HG02870 (cell line): ENCODE measurements around the gene KIR2DL1.
"Not testable (repeated sequence)": the region's sequence is repeated elsewhere in the genome, so short reads cannot be mapped to it uniquely, and the experiment has no call there.

Experiments
- ATAC-seq: cut with Tn5 transposase; IDR thresholded peaks from one replicate; pipeline ENCODE4 v1.9.1; 2021; ENCODE audit warnings: mild to moderate bottlenecking, moderate library complexity; ENCODE audit not compliant: unreplicated experiment

KIR2DL1 gene

GRCh38 chr19:54817670-54818536 lies 48.3 kb downstream of the KIR2DL1 start:
- ATAC-seq = no peak

GRCh38 chr19:54824416-54824815 lies 54.8 kb downstream of the KIR2DL1 start:
- ATAC-seq = not testable (repeated sequence)

- not testable (repeated sequence) for ATAC-seq
Measured at GRCh38 chr19:54825326-54825725, 55.7 kb downstream of the KIR2DL1 start.

GRCh38 chr19:54828064-54828463 lies 58.5 kb downstream of the KIR2DL1 start:
- ATAC-seq = not testable (repeated sequence)

GRCh38 chr19:54832496-54832895 lies 62.9 kb downstream of the KIR2DL1 start, which contains the start of gene KIR2DS4:
TSS of gene KIR2DS4 (plus strand) at chr19:54832676.
- ATAC-seq = not testable (repeated sequence)
